ENCODE data around the gene MYMX.

GRCh38 chr6:44224029-44224964, 7.6 kb downstream of the MYMX start:
- no peak; the same call in 1 of the 2 replicates for TF ChIP-seq POLR2AphosphoS5 (IDR thresholded peaks at IDR 0.05; ENCODE audit: borderline replicate concordance, low read depth, low read length)
- no peak for TF ChIP-seq EZH2 (IDR thresholded peaks at IDR 0.05)
- TF ChIP-seq FOXP2 (optimal IDR thresholded peaks at IDR 0.05; ENCODE audit: control extremely low read depth, extremely low read length, insufficient read depth): no peak
